ENCODE measurements around the gene MOB4.
A peak's percentile ranks its signal among the peaks of the same experiment; 100 is the strongest.

The MOB4 gene

GRCh38 chr2:197591339-197592072 is 75.6 kb downstream of the MOB4 start:
- DNase-seq (ENCODE audit: low spot score): no peak

GRCh38 chr2:197596766-197597165 is 80.9 kb downstream of the MOB4 start:
- peak; percentile 65 for DNase-seq (ENCODE audit: low spot score)

- DNase-seq (ENCODE audit: low spot score): no peak
Observed at GRCh38 chr2:197597166-197597565, 81.3 kb downstream of the MOB4 start.

- DNase-seq (ENCODE audit: low spot score): no peak
Observed at GRCh38 chr2:197598450-197598849, 82.6 kb downstream of the MOB4 start.

- no peak for DNase-seq (ENCODE audit: low spot score)
Observed at GRCh38 chr2:197599285-197599965, 83.6 kb downstream of the MOB4 start.

GRCh38 chr2:197600306-197600705 is 84.4 kb downstream of the MOB4 start:
- DNase-seq (ENCODE audit: low spot score): no peak

- DNase-seq (ENCODE audit: low spot score): no peak
Observed at GRCh38 chr2:197601726-197602125, 85.9 kb downstream of the MOB4 start.
